HG03039 (cell line): ENCODE data around the gene ZBTB22.
"Not testable (repeated sequence)": the region's sequence is repeated elsewhere in the genome, so short reads cannot be mapped to it uniquely, and the experiment has no call there.

Experiments used
- ATAC-seq: cut with Tn5 transposase; IDR thresholded peaks from one replicate; pipeline ENCODE4 v1.9.1; 2021; ENCODE audit warnings: mild to moderate bottlenecking, moderate library complexity; ENCODE audit not compliant: unreplicated experiment

ZBTB22 gene

DNA sequence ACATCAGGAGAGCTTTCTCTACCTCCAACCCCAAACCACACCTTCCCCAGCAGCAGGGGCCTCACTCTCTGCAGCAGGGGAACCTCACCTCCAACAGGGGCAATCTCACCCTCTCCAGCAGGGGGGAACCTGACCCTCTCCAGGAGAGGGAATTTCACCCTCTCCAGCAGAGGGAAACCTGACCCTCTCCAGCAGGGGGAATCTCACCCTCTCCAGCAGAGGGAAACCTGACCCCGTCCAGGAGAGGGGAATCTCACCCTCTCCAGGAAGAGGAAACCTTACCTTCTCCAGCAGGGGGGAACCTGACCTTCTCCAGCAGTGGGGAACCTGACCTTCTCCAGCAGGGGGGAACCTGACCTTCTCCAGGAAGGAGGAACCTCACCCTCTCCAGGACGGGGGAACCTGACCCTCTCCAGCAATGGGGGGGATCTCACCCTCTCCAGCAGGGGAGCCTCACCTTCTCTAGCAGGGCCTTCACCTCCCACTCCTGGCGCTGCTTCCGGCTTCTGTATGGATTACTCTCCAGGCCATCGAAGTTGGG is 37.5 kb downstream of the ZBTB22 start:
- ATAC-seq, result no peak

DNA sequence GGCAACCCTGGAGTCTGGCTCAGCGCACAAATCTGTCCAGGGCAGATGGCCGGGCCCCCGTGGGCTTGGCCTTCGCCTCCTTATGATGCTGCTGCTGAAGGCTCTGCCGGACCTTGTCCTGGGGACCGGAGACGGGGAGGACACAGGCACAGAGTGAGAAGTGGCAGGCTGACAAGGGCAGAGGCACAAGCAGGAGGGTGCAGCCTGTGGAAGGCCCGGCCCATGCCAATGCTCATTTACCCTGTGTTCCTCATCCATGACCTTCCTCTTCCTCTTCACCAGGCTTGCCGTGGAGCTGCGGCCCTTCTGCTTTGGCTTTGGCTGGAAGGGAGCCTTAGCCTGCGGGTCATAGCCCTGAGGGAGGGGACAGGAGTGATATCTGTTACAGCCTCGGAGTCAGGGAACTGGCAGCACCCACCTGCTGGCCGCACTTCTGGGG is 38.3 kb downstream of the ZBTB22 start:
- ATAC-seq, result no peak

DNA sequence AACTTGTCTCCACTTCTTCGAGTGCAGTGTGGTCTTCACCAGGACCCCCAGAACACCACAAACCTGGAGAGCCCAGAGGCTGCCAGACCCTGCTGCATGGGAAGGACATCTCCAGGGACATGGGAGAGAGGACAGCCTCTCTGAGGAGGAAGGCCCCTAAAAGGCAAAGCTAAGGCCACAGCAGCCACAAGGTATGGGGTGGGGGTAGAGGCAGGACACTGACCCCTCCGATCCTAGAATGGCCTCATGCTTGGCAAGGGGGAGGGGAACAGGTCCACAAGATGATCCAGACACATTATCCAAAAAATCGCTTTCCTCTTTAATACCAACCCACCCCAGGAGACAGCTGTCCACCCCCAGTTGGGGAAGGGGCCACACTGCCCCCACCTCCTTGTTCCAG is 38.7 kb downstream of the ZBTB22 start:
- ATAC-seq, result no peak

DNA sequence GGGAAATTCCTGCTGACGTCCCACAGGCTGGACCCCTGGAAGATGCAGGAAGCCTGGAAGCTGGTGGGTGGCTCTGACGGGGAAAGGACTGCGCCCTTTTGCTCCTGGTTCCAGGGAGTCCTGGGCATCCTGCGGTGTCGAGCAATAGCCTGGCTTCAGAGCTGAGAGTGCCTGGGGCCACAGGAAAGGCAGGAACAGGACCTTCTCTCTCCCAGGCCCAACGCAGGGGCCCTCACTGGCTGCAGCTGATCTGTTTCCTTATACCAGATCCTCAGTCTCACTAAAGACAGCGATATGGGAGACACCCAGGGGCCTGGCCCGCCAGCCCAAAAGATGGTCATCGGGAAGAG is 39.2 kb downstream of the ZBTB22 start:
- ATAC-seq, result no peak

GRCh38 chr6:33277663-33278391 is 39.7 kb downstream of the ZBTB22 start:
- ATAC-seq, result no peak

DNA sequence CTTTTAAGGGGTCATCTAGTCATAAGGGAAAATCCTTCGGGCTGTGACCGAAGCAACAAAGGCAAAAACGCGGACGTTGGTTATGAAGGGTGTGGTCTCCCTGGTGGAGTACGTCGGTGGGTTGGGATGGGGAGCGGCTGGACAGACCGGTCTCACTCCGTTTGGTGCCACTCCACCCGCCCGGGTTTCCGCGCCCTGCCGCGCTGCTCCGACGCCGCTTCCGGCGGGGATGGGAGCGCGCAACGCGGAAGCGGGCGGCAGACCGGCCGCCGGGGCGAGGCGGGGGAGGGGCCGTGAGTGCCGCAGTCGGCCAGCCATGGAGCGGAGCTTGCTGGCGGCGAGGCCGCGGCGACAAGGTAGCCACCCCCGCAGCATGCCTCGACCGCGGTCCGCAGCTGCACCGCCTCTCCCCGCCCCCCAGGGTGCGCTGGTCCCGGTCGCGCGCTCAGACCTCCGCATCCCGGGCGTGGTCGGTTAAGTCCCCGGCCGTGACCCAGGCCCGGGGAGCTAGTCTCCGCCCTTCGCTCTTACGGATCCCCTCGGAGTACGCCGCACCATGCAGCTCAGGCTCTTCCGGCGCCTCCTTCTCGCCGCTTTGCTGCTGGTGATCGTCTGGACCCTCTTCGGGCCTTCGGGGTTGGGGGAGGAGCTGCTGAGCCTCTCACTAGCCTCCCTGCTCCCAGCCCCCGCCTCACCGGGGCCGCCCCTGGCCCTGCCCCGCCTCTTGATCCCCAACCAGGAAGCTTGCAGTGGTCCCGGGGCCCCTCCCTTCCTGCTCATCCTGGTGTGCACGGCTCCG is 40.5 kb downstream of the ZBTB22 start, which contains the start of gene B3GALT4:
TSS of gene B3GALT4 (plus strand) at position 260 of the 799 bp plus-strand sequence. CDS start at position 557, 297 bp downstream.
- peak; percentile 38 for ATAC-seq

GRCh38 chr6:33276581-33276863 is 41.0 kb downstream of the ZBTB22 start:
- ATAC-seq, result no peak

DNA sequence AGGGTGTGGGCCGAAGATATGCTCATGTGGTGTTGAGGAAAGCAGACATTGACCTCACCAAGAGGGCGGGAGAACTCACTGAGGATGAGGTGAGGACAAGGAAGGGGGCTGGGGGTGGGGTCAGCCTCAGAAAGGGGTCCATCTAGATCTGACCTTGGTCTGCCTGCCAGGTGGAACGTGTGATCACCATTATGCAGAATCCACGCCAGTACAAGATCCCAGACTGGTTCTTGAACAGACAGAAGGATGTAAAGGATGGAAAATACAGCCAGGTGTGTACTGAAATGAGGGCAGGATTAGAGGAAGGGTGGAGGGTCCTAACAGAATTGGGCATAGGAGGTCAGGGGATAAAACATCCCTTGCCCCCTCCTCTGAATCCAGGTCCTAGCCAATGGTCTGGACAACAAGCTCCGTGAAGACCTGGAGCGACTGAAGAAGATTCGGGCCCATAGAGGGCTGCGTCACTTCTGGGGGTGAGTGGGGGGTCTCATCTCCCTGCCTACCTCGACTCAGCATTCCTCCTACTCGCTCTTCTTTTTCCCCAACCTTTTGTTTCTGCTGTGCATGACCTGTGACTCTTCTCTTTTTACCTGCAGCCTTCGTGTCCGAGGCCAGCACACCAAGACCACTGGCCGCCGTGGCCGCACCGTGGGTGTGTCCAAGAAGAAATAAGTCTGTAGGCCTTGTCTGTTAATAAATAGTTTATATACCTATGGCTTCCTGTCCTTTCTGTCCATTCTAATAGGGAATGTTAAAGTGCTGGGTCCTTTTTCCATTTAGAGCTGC is 41.6 kb downstream of the ZBTB22 start:
- not testable (repeated sequence) for ATAC-seq

GRCh38 chr6:33273924-33274902 is 43.3 kb downstream of the ZBTB22 start:
- ATAC-seq, result no peak

DNA sequence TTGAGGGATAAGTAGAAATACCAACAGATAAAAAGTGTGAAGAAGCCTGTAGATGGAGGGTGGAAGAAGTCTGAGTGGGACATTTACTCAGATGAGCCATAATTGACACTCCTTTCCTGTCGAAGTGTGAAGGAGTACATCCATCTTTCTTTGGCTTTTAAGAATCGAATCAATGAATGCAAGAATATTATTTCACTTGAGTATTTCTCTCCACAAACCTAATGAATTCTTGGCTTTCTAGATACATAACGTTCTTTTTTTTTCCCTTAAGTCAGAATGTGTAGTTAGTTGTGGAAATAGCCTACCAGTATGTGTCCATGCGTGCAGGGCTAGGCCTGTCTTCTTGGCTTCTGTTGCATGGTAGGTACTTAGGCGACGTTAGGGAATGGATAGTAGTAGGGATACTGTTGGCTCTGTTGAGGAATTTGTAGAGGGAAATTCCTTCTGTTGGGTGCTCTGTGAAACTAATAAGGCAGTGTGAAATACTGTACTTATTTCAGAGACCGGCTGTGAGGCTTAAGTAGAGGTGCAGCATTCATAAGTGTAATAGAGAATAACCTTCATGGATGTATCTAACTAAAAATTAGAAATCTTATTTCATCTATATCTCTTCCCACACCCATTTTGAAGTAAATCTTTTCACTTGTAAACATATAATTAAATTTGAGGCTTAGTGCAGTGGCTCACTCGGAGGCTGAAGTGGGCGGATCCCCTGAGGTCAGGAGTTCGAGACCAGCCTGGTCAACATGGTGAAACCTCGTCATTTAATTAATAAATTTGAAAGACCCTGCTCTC is 44.2 kb downstream of the ZBTB22 start:
- no peak for ATAC-seq

GRCh38 chr6:33272275-33273128 is 45.0 kb downstream of the ZBTB22 start:
- no peak for ATAC-seq

- peak; percentile 70 for ATAC-seq
Observed at GRCh38 chr6:33271468-33272274, 45.9 kb downstream of the ZBTB22 start, which contains the start of the genes RPS18 and VPS52. Gene RPS18 (plus strand): TSS chr6:33272075. CDS start chr6:33272120, 45 bp downstream. Gene VPS52 (minus strand): TSS chr6:33271876. CDS start chr6:33271675, 201 bp downstream.

DNA sequence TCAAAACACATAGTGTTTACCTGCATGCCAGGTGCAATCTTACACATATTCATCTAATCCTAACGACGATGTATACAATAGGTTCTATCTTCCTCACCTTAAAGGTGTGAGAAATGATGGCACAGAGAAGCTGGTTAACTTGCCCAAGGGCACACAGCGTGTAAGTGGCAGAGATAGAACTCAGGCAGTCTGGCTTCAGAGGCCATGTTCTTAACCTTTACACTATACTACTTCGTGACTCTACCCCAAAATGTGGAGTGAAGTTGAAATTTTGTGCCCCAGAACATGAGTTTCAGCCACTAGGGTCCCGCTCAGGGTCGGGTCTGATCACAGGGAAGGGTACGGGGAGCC is 46.5 kb downstream of the ZBTB22 start:
- ATAC-seq, result no peak
